Stimulated activated CD8-positive, alpha-beta memory T cell treated with anti-CD3 and anti-CD28 coated beads, Interleukin-2, amount 100 ng/mL, for 1 hour (primary cell): ENCODE results near the gene CXorf58.
"Not testable (repeated sequence)": the region's sequence is repeated elsewhere in the genome, so short reads cannot be mapped to it uniquely, and the experiment has no call there.

Source experiments
- DNase-seq, 2 donors: peaks; one replicate each; pipeline ENCODE4 v3.0.0-alpha.2; 2020; ENCODE audit warnings: low read depth in 2 of 2

Gene CXorf58

DNA sequence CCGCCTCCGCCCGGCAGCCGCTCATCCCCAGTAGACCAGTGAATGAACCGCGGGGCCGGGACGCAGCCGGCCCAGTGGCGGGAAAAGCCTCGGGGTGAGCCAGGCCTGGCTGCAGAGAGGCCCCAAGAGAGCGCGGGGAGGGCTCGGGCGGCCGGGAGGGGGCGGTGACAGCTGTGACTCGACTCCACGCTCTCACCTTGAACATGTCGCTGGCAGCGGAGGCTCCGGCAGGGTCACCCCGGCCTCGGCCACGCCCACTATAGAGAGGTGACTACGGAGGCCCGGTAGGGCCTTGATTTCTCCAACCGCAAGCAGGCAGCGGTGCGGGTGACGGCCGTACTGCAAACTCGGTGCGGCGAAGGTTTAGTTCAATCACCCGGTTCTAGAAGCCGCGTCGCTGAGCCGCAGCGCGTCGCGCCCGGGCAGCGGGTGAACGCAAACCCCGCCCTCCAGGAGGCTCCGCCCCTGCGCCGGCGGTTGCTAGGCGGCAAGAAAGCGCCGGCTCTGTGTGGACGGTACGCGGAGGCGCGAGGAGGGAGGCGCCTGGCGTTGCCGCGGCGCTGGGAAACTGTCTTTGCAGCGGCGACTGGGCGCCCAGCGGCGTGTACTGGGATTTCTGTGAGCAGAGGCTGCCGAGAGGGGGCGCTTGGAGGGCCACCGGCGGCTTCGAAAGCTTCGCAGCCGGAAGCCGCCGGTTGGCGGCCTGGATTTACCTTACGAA is at the start of gene CXorf58, which contains the start of gene APOO:
TSS of gene CXorf58 (plus strand) at position 509 of the 721 bp plus-strand sequence. CDS start 2,297 bp downstream, outside the sequence.
TSS of gene APOO (minus strand) at position 441 of the 721 bp plus-strand sequence. CDS start at position 205, 236 bp downstream.
- DNase-seq, result peak; percentile 75 to 81

GRCh38 chrX:23859238-23859637 is 48.6 kb upstream of the CXorf58 start:
- DNase-seq, result not testable (repeated sequence)

DNA sequence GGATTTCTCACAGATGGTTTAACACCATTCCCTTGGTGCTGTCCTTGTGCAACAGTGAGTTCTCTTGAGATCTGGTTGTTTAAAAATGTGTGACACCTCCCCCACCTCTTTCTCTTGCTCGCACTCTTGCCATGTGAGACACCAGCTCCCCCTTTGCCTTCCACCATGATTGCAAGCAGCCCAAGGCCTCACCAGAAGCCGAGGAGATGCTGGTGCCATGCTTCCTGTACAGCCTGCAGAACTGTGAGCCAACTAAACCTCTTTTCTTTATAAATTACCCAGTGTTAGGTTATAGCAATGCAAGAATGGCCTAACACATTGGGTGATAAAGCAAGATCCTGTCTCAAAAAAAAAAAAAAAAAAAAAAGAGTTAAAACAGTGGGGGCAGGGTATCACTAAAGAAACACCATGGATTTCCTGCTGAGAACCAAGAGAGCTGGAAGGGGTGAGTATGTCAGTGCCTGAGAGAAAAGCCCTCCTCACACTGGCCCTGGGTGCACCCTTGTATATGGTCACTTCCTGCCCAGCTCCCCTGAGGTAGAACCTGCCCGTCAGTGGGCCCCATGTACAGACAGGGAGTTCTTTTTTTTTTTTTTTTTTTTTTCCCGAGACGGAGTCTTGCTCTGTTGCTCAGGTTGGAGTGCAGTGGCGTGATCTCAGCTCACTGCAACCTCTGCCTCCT is 46.5 kb upstream of the CXorf58 start:
- no peak for DNase-seq

DNA sequence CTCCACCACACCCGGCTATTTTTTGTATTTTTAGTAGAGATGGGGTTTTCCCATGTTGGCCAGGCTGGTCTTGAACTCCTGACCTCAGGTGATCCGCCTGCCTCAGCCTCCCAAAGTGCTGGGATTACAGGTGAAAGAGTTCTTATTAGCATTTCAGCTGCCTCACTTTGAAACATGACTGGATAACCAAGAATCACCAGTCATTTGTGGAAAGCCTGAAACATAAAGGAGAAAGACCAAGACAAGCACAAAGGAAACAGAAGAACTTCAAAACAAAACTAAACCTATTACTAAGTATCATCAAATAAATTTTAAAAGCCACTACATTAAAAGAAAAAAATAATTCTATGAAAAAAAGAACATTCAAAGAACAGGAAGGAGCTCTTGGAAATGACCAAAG is 45.9 kb upstream of the CXorf58 start:
- not testable (repeated sequence) for DNase-seq

DNA sequence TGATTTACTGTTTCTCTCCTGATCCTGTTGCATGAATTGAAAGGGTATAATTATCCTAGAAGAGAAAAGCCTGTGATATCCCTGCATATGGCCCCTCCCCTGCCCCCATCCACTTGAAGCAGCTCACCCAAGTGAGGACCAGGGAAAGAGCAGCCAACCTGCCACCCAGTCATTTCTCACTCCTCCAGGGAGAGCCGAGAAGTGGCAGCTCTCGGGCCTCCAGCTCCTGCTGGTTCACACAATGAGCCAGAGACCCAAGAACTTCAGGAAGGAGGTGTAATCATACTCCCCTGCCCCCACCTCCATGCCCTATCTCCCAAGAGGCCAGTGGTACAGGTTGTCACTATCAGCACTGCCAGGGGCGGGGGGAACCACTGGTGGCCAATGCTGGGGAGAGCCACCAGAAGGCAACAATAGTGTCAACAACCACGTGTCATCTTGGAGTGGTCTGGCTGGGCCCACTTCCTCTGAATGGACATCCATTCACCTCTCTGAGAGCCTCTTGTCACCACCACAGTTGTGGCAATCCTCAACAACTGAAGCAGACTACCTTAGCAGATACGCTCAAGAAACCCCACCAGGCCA is 43.0 kb upstream of the CXorf58 start:
- no peak for DNase-seq

DNA sequence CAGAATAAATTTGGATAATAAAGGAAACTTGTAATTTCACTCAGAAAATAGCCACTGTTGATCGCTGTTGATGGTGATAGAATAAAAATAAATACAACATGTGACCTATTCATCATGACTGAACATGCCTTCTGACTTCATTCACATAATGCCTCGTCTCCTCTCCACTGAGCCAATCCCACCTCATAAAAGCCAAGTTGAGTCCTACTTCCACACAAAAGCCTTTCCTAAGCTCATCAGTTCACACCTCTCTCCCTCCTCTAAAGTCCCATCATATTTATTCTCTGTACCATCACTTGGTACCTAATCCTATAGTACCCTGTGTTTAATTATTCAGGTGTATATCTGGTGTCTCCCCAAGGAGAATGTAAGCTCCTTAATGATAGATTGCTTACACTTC is 37.8 kb upstream of the CXorf58 start:
- no peak for DNase-seq

GRCh38 chrX:23871905-23872546 is 35.8 kb upstream of the CXorf58 start:
- DNase-seq, result no peak

DNA sequence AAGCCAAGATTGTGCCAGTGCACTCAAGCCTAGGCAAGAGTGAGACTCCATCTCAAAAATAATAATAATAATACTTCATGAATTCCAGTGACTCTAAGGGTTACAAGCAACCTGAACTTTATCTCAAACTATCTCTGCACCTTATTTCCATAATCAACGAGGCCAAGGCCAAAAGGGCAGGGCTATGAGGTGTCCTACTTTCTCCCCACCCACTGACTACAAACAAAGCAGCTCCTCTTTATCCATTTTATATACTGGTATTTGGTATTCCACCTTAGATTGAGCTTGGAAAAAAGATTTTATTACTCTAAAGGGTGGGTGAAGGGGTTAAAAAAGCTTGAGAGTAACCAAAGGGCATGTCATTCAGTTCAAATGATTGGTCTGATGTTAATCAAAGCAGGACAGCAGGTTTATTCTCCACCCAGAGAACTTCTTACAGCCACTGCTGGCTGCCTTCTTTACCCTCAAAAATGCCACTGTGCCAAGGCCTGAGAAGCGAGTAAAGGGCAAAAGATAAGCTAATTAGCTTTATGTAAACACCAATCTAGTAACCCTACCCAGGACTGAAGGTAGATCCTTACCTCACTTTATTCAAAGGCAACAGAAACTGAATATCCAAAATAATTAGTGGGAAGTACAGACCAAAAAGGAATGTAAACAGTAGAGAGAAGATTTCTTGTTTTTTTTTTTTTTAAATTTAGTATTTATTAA is 28.3 kb upstream of the CXorf58 start:
- no peak for DNase-seq

- no peak for DNase-seq
Measured at GRCh38 chrX:23883737-23884354, 24.0 kb upstream of the CXorf58 start.

GRCh38 chrX:23884427-23885024 is 23.3 kb upstream of the CXorf58 start:
- DNase-seq, result no peak

GRCh38 chrX:23885803-23886202 is 22.0 kb upstream of the CXorf58 start:
- no peak for DNase-seq

- no peak for DNase-seq
Measured at GRCh38 chrX:23887451-23887850, 20.4 kb upstream of the CXorf58 start.

DNA sequence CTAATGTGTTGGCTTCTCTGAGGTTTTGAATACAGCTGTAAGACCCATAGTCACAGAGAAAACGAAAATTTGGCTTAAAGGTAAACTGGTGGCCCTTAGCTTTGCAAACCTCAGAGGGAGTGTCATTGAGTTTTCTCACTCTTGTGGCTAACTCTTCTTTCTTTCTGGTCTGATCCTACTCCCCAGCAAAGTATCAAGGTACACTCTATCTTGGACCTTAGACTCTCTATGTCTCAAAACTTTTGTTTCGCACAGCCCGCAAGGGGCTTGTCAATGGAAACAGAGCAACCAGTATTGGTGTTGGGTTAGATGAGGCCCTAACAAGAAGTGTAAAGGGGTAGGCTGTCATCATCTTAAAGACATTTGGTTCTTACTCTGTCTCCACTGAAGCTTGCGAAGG is 19.9 kb upstream of the CXorf58 start:
- no peak for DNase-seq

DNA sequence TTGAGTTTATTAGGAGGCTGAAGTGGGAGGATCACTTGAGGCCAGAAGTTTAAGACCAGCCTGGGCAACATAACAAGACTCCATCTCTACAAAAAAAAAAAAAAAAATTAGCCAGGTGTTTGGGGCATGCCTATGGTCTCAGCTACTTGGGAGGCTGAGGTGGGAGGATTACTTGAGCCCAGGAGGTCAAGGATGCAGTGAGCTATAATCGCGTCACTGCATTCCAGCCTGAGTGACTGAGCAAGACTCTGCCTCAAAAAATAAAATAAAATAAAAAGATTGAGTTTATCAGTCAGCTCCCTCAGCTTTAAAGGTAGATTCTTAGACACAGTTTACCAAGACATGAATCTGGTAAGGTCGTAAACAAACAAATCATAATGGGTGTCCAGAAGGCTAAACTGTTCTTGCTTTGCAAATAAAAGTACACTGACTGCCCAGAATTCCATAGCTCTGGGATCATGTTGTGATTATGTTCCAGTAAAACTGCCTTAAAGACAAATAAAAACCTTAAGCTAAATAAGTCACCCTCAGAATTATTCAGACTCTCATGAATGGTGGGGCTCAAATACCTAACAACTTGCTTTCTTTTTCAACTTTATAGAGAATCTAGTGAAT is 18.8 kb upstream of the CXorf58 start:
- DNase-seq, result no peak

GRCh38 chrX:23890933-23891332 is 16.9 kb upstream of the CXorf58 start:
- DNase-seq, result no peak

- DNase-seq, result not testable (repeated sequence)
Measured at GRCh38 chrX:23894993-23895392, 12.8 kb upstream of the CXorf58 start.

DNA sequence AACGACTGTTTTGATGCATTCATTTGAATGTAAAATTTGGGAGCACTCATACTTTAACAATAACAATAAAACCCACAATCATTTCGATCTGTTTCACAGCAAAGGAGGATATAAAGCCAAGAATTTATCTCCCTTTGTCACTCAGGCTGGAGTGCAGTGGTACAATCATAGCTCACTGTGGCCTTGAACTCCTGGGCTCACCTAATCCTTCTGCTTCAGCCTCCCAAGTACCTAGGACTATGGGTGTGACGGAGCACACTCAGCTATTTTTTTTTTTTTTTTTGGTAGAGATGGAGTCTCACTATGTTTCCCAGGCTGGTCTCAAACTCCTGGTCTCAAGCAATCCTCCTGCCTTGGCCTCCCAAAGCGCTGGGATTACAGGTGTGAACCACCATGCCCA is 11.3 kb upstream of the CXorf58 start:
- not testable (repeated sequence) for DNase-seq

DNA sequence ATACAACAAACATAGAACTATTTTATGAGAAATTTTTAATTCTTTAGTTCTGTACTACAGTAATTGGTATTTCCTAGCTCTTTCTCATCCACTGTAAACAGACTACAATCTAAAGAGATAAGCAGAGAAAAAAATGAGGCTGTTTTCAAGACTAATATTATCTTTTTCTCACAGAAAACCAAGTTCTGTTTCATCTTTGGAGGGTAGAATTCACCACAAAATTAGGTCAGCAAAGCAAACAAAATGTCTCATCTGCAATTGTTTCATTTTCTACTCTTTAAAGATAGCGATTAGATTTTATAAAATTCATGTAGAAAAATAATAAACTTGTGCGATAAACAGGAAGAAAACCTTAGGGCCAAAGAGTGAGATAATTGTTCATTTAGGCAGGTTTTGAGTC is 10.8 kb upstream of the CXorf58 start:
- DNase-seq, result no peak

DNA sequence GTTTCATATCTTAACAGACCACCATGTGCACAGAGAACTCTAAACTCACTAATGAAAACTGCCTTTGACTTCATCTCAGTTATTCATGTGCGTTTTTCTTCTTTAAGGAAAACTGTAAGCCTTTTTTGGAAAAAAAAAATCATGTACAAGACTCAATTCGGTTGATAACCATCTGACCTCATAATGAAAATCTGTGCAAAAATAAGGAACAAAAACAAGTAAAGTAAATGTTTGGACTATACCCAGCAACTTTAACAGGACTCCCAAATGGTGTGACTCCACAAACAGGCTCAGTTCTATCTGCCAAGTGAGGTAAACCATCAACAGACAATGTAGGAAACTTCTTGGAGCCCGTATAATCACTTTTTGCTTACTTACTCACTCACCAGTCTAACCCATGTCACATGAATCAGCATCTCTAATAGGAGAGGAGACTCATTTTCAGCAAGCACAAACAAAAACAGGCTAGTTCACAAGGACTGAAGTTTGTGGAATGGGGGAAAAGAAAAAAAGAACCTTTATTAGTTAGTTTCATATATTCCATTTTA is 9.3 kb upstream of the CXorf58 start:
- DNase-seq, result no peak

DNA sequence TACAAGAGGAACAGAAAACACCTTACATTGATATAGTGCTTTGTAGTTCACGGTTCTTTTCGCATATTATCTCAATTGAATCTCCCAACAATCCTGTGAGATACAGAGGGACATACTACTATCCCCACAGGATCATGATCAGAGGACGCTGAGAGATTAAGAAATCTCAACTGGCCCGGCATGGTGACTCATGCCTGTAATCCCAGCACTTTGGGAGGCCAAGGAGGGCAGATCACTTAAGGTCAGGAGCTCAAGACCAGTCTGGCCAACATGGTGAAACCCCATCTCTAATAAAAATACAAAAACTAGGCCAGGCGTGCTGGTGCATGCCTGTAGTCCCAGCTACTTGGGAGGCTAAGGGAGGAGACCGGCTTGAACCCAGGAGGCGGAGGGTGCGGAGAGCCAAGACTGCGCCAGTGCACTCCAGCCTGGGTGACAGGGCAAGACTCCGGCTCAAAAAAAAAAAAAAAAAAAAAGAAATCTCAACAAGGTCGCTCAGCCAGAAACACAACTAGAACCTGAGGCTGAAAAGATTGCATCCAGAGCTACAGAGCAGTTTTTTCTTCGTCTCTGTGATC is 7.5 kb upstream of the CXorf58 start:
- no peak for DNase-seq
